NCI-H128 (cell line): ENCODE measurements around the gene SNTB2.
"Not testable (repeated sequence)": the region's sequence is repeated elsewhere in the genome, so short reads cannot be mapped to it uniquely, and the experiment has no call there.

ENCODE experiments used
- DNase-seq: peaks from one replicate; lab custom pipeline; 2025; ENCODE audit not compliant: unreplicated experiment; lab: John Stamatoyannopoulos, UW

SNTB2 gene

GRCh38 chr16:69186642-69187445 lies at the start of gene SNTB2:
Gene SNTB2, plus strand, starts transcription at chr16:69187164. Its CDS starts 3 bp downstream, at chr16:69187167.
- peak; percentile 48 for DNase-seq

DNA sequence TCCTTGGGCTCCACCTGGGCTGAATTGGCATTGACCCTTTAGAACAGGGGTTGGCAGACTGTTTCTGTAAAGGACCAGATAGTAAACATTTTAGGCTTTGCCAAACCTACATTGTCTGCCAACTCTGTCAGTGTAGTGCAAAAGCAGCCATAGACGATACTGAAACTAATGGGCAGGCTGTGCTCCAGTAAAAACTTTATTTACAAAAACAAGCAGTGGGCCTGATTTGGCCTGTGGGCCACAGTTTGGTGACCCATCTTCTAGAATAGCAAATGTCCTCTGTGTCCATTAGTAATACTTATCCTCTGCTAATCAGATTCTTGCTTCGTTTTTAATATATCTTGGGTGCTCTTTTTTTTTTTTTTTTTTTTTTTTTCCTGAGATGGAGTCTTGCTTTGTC lies 48.4 kb upstream of the SNTB2 start:
- DNase-seq = no peak

- not testable (repeated sequence) for DNase-seq
Measured at GRCh38 chr16:69139464-69139863, 47.5 kb upstream of the SNTB2 start.

- no peak for DNase-seq
Measured at GRCh38 chr16:69141014-69141413, 46.0 kb upstream of the SNTB2 start.

GRCh38 chr16:69141936-69142335 lies 45.0 kb upstream of the SNTB2 start:
- DNase-seq = no peak

DNA sequence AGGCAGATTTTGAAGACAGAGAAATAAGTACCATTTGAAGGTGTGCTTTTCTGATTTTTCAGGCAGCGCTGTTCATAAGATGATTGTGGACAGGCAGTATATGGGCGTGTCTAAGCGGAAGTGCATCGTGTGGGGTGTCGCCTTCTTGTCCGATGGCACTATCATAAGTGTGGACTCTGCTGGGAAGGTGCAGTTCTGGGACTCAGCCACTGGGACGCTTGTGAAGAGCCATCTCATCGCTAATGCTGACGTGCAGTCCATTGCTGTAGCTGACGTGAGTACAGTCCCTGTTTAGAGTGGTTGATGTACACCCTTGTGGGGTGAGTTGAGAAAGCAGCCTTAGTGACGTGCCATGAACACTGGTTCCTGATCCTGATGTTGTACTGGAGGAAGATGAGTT lies 43.8 kb upstream of the SNTB2 start:
- no peak for DNase-seq

DNA sequence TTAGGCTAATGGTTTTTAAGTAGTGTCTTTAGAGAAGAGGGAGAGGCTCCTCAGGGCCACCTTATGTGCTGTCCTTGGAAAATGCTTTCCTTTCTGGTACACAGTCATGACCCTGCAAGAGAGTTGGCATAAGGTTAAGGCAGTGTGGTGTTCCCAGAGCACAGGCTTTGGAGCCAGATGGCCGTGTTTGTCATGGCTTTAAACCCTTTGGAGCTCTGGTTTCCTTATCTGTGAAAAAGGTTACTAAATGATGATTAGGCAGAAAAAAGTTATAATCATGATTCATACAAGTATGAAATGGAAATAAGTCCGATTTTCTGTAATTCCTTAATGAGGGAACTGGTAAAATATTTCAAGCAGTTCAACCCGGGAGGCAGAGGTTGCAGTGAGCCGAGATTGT lies 41.3 kb upstream of the SNTB2 start:
- no peak for DNase-seq

- DNase-seq = not testable (repeated sequence)
Measured at GRCh38 chr16:69149621-69150020, 37.3 kb upstream of the SNTB2 start.

DNA sequence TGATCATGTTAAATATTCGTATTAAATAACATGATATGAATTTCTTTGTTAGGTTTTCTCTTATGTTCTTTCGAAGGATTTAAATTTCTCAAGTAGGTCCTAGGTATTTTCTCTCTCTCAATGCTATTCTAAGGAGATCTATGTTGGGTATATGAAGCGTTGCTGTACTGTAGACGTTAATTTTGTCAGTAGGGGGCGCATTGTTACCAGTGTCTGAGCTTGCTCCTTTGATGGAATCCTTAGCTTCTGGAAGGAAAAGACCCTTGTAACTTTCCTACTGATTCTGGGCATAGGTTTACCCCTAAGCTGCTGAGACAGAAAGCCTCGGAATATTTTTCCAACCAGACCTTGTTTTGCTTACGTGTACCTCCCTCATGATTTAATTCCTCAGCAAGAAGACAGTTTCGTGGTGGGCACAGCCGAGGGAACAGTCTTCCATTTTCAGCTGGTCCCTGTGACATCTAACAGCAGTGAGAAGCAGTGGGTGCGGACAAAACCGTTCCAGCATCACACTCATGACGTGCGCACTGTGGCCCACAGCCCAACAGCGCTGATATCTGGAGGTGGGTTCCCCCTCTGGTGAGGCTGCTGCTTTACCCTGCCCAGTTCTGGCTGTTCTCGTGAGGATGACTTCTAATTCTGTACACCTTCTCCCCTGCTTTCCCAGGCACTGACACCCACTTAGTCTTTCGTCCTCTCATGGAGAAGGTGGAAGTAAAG lies 36.7 kb upstream of the SNTB2 start:
- DNase-seq = peak; percentile 4

DNA sequence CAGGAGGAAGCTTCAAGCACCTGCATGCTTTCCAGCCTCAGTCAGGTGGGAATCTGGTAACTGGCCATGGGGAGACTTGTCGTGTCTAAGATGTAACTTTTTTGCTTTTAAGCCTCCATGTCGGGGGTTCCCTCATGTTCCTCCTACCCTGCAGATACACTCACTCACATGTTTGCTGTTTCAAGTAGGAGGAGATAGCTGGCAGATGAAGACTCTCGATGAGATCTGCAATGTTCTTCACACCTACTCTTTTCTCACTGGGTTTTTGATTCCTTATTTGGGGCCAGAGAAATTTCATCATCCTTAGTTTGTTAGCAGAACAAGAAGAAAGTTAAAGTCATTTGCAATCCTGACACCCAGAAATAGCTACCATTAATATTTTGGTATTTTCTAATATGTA lies 29.8 kb upstream of the SNTB2 start:
- DNase-seq = no peak

DNA sequence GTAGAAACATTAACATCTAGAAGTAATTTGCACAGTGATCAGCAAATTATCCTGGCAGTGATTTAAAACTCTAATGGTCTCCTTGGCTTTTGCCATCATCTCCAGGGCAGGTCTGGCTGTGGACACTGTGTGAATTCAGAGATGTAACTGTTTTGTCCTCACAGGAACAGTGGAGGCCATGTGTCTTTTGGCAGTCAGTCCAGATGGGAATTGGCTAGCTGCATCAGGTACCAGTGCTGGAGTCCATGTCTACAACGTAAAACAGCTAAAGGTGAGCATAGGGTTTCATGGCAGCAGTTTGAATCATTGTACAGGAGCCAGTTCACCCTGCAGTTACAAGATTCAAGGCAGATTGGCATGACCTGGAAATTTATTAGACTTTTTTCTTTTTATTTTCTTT lies 26.8 kb upstream of the SNTB2 start:
- no peak for DNase-seq

GRCh38 chr16:69165584-69165983 lies 21.4 kb upstream of the SNTB2 start:
- DNase-seq = no peak

DNA sequence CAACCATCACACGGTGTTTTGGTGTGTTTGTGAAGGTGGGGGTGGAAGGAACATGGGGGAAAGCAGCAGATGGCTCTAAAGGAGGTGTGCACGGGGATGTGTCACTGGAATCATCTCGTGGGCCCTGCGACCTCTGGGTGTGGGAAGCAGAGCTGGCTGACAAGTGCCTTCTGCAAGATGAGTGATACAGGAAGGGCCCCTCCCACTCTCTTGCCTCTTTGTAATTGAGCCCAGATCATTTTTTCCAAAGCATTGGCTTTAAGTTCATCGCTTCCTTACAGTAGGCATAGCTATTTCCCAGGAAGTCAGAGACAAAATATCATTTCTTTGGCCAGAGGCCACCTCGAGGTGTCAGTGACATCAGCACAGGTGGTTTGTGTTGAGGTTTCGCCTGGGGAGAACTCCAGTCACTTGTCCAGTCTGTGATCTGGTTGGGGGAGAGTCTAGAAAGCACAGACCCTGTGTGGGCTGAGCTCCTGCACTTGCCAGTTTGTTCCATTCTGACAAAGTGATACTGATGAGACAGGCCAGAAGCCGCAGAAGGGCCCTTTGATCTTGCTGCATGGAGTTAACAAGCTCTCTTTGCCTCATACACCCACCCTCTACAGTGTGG lies 20.6 kb upstream of the SNTB2 start:
- no peak for DNase-seq

- DNase-seq = no peak
Measured at GRCh38 chr16:69166946-69167930, 19.7 kb upstream of the SNTB2 start.

DNA sequence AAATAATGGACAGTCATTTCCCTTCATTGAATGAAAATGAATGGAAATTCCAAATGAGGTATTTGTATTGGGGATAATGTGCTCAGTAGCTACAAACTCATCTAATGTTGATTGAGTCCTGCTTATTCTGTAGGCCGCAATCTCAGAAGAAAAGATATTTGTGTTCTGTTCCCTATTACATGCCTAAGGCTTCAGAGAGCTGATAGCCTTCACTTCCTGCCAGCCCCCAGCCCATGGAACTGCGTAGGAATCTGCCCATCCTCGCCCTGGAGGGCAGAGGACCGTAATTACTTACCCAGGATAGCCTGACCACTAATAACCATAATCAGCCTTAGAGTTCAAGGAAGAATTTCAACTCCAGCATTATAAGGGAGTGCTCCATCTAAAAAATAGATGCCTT lies 17.9 kb upstream of the SNTB2 start:
- no peak for DNase-seq

DNA sequence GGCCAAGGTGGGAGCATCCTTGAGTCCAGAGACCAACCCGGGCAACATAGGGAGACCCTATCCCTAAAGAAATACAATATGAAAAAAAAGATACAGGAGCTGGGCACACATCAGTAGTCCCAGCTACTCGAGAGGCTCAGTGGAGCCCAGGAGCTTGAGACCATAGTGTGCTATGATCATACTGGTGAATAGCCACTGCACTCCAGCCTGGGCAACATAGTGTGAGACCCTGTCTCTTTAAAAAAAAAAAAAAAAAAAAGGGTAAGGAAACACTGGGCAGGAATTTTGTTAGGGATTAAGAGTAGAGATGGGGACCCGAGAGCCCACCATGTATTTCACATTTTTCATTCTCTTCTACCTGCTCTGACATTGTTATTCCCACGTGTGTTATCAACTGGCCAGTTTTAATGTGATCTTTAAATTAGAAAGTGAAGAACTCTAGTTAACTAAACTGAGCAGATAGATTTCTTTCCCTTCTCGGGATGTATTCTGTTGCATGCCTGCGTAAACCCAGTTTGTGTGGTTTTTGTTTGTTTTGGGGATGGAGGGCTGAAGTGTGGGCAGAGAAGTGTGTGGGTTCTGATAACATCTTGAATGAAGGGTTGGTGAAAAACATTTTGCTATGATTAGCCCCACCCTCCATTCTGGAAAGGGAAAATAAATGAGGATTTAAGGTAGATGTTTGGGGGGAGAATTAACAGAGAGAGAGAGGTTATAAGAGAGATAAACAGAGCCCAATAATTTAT lies 17.2 kb upstream of the SNTB2 start:
- no peak for DNase-seq

DNA sequence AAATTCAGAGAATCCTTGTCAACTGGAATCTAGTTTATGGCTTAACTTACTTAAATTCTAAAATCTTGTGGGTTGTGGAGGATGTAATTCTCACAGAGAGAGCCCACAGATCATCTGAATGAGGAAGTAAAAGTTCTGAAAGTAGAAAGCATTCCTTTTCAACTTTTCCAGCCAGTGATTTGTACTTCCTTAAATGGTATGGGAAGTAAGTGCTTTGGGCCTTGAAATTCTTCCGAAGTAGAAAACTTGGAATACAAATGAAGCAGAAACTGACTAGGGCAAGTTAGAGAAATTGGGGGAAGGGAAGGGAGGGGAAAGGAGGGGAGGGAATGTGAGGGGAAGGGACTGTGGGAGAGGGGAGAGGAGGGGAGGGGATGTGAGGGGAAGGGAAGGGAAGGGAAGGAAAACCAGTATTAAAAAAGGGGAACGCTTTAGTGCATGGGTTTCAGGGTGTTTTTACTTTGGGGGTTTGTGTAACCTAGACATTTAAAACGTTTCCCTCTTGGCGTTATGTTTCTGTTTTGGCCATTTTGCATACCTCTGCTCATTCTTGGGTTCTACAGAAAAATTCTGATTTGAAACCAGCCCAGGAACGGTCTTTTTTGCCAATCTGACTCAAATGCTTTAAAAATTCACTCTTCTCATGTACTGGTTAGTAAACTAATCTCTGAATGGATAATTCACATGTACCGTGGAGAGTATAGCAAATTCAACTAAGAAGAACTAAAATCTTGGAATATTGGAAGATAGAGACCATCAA lies 15.5 kb upstream of the SNTB2 start:
- no peak for DNase-seq

- no peak for DNase-seq
Measured at GRCh38 chr16:69176033-69176800, 10.7 kb upstream of the SNTB2 start.
